HT1080 (cell line): Measurements from ENCODE around the gene PPP2R2C. TPM values are rescaled to one million over a fixed set of nuclear protein-coding genes. Genes with fewer than 3 reads are reported as not detected.

Source experiments
- DNase-seq: peaks from one replicate; pipeline ENCODE4 v3.0.0-alpha.2; 2015; ENCODE audit warnings: low read depth
- total RNA-seq: library from RNA; depleted of rRNA; stranded (reverse); fragments of >200 nt; shearing (Covaris generic); gene quantifications from 2 replicates; pipeline ENCODE4 v1.2.3, GENCODE V29; 2014

Gene PPP2R2C
- total RNA-seq, 1 experiment from 2014 or later: 31.7 TPM

DNA sequence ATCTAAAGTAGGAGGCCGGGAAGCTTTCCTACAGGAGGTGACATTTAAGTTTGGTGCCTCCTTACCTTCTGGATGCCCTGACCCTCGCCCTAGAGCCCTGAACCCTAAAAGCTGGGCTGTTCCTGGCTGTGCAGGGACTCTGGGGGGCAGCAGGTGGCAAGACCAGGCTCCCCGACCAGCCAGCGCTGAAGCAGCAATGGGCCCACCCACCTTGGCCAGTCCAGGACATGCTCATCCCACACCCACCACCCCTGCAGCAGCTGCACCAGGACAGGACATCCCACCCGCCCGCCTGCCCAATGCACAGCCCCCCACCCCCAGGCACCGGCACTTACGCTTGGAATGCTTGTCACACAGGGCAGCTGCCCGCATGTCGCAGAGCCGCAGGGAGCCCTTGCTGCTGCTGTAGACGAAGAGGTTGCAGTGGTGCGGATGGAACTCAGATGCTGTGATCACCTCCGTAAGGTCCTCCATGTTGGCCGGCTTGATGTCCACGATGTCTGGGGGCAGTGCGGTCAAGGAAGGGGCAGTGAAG is 124.8 kb downstream of the PPP2R2C start:
- no peak for DNase-seq

DNA sequence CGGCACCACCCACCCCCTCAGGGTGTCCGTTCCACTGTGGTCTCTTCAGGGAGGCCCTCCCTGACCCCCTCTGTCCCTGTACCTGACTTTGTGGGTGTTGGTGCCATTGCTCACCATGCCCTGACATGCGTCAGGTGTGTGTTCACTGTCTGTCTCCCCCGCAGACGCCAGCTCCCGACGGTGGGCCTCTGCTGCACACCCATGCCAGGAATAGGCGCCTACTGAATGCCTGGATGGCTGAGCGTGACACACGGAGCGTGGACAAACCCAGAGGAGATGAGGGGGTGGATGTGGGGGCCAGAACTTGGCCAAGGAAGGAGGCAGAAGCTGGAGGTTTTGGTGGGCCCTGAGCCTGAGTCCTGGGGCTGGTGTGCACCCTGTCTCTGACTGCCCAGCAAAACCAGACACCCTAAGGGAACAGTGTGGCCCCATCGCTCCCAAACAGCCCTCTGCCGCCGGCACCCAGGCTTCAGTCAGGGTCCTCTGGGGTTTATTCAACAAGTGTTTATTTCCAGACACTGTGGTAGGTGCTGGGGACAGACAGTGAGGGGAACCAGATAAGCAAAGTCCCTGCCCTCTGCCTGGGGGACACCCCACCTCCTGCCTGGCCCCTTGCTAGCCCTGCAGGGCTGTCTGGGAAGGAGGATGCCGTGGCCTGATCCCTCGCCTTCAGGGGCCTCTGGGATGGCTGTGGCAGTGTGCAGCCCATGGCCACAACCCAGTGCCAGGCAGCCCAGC is 125.9 kb downstream of the PPP2R2C start:
- no peak for DNase-seq

DNA sequence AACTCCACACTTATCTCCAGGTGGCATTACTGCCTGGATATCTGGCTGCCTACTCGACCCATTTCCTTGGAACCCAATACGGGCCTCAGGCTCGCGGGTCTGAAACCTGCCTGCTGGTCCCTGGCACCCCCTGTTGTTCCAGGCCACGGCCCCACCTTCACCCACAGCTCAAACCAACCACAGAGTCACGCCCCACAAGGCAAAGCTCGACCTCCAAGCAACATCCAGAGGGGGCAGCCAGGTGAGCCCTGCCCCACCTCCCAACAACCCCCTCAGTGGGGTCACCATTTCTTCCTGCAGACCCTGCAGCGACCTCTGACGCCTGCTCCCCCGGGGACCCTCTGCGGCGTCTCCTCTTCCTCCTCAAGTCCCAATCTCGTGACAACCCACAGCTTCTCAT is 126.5 kb downstream of the PPP2R2C start:
- DNase-seq: no peak

DNA sequence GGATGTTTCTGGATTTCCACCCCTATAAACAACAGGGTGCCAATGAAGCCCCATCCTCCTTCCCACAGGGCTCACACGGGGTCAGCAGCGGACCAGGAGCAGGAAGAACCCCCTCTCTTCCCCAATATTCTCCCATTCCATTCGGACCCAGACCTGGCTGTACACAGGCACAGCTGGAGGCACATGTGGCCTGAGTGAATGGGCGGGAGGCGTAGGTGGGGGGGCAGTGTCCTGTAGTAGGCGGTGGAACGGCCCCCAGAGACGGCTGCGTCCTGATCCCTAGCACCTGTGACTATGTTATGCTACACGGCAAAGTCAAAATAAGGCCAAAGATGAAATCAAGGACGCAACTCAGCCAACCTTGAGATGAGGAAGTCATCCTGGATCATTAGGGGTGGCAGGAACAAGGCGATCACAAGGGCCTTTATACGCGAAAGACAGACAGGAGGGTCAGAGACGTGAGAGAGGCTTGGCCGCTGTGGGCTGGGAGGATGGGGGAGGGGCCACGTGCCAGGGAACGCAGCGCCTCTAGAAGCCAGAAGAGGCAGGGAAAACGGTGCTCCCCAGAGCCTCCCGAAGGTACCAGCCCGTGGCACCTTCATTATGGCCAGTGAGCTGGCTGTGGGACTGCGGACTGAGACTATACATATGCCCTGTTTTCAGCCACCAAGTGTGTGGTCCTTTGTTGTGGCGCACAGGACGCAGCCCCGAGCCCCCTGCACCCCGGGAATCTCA is 127.2 kb downstream of the PPP2R2C start:
- no peak for DNase-seq

DNA sequence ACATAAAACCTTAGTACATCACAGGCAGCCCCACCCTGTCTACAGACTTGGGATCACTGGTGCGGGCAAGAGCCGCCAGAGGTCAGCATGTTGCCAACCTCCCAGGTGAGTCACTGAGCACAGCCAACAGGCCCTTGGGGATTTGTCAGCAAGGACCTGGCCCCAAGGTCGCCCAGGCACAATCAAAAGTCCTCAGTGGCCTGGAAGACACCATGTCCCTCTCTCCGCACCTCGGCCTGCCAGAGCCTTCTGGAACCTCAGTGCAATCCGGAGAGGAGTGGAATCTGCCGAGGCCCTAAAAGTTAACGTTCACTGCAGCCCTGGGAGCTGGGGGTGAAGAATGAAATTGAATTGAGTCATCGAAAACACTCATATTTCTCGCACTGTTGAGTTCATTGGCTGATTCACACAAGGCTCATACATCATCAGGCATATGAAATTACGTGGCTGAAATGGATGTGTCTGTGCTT is 128.4 kb downstream of the PPP2R2C start:
- peak; percentile 91 for DNase-seq

DNA sequence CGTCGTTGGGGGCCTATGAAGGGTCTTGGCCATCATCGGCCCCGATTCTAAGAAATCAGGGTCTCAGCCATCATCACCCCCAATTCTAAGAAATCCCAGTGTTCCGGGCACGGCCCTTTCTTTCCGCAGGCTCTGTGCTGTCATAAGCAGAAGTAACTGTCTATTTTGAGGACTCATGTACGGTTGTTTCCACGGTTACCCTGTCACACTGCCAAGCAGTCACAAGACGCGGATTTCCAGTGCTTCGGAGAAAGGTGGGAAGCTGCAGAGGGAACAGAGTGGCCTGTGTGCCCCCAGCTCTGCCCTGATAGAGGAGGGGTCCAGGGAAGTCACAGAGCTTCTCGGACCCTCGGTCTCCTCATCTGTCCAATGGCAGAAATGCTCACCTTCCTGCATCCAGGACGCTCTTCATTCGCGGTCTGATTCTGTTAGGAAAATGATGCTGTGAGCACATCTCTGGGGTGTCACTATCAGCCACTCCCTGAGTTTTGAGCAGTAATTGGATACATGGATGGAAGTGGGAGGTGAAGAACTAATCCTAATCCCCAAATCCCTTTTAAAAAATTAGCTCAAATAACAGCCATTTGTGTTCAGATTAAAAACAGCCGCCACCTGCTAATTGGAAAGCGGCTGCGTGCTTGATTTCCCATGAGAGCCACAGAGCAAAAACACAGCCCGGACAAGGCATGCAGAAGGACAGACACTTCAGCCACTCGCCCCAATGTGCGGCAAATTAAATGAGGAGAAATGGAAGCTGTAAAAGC is 129.7 kb downstream of the PPP2R2C start:
- no peak for DNase-seq

DNA sequence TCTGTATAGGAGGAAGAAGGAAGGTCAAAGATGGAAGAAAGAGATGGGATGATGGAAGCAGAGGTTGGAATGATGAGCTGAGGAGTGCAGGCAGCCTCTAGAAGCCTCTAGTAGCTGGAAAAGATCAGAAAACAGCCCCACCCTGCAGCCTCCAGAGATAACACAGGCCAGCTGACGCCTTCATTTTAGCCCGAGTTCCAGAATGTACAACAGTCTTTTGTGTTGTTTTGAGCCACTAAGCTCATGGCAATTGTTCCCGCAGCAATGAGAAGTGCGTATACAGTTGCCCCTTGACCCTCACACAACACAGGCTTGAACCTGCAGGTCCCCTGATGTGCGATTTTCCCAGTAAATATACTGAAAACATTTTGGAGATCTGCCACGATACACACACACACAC is 130.7 kb downstream of the PPP2R2C start:
- no peak for DNase-seq

DNA sequence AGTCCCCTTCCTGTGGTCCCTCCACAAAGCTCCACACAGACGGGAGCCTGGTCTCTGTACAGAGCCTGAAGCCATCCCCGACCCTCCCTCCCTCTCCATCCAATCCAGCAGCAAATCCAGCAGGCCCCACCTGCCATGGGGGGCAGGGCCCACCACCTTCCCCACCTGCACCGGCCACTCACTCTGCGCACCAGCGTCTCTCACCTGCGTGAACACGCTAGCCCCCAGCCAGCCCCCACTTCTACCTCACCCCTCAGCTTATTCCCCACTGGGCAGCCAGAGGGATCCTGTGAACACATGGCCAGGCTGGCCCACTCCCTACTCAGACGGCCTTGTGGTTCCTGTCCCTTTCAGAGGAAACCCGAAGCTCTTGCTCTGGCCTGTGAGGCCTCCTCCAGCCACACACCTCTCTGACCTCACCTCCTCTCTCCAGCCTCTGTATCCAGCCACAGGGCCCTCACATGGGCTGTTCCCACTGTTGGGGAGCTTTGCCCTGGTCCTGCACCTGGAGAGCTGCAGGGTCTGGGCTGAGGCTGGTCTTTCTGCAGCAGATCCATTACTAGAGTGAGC is 131.9 kb downstream of the PPP2R2C start:
- no peak for DNase-seq

DNA sequence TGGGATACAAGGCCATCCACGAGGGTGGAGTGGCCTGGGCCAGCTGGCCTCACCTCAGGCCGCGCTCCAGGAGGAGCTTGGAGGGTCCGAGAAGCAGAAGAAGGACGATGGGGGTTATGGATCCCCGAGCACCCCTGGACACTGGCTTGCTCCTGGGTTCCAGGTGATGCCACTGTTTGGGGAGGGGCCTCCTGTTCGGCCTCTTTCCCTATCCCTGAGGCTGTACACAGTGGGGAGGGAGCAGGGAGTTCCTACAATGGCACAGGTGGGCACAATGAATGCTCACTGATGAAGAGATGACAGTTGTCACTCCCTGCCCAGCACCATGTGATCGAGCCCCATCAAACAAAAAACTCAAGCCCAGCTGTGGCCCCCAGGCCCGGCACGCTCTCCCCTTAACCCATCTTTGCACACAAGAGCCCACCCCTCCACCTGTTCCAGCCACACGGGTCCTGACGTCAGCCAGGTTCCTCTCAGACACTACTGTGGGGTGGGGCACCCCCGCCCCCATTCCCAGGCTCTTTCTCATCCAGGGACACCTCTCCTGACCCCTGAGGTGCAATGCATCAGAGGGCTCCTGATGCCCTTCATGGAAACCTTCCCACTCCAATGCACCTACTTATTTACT is 132.5 kb downstream of the PPP2R2C start:
- no peak for DNase-seq

DNA sequence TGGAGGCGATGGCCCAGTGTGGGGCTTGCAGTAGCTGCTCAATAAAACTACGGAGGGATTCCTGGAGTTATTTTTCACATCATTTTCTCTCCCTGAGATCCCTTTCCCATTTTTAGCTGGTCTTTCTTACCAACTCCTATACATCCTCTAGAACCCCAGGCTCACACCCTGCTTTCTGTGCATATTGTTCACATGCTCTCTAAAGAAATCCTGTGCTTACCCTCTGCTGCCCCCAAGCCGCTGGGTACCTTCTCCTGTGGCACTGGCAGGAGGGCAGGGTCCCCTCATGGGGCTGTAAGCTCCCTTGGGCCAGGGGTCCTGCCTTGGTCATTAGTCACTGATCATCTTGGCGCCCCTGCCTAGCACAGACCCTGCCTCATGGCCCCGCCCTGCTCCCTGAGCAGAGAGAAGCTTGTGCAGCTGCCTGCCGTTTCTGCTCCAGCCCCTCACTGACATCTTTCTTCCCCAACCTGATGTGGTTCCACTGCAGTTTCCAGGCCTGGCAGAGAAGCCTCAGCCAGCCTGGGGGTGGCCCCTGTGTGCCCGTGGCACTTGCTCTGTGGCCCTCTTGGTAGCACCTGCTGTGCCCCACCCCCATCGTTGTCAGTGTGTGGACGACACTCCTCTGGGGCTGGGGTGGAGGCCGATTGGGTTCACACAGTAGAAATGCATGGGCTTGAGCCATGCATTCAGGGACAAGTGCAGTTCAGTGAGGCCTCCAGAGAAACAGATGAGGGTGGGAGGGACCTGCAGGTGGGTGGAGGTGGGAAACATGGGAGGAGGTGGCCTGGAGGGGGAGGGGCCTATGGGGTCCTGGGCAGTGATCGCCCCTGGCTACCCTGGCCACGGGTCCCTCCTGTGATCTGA is 133.2 kb downstream of the PPP2R2C start:
- DNase-seq: no peak

DNA sequence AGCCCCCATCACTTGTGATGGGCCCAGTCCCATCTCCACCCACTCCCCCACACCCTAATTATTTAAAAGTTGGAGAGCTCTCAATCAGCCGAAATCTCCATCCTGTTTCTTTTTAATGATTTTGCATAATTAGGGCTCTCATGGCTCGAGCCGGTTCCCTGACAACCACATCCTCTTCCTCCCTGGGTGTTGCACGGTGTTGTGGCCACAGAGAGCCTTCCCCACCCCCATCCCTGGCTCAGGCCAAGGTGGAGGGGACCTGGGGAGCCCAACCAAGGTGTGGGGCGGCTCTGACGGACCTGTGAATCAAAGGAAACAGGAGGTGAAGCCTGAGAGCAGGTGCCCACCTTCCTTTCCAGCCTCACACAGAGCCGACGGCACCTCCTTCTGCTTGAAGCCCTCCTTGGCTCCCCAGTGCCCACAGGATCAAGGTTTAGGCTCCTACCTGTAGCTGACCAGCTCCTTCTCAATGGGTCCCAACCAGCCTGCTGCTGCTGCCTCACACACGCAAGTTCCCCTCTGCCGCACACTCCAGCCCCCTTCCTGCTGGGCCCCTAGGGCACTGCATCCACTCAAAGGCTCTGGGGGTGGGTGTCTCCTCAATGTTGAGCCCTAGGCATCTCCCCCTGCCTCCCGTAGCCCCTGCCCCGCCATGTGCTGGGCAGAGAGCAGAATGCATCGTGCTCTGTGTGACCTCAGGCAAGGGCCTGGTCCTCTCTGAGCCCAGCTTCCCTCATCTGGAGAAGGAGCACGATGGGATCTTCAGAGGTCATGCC is 134.1 kb downstream of the PPP2R2C start:
- DNase-seq: no peak

DNA sequence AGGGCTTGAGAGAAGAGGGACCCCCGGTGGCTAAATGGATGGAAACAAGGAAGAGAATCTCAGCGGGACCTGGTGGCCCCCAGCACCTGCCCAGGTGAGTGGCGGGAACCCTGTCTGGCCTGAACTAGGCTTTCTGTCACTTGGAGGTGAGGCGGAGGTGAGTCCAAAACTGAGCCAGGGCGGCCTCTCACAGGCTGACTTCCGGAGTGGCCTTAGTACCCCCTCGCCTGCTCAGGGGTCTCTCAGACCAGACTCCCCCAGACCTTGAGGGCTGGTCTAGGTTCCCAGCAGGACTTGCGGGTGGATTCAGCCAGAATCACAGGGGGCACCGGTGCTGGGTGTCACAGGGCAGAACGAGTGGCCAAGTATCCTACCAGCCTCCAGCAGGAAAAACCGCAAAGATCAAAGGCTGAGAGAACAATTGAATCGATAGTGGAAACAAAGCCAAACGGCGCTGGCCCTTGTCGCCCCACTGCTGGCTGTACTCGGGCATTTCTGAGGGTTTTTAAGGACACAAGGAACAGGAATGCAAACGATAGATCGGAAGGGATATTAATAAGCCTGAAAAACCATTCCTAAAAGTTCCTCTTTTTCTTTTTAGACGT is 135.0 kb downstream of the PPP2R2C start:
- DNase-seq: no peak

DNA sequence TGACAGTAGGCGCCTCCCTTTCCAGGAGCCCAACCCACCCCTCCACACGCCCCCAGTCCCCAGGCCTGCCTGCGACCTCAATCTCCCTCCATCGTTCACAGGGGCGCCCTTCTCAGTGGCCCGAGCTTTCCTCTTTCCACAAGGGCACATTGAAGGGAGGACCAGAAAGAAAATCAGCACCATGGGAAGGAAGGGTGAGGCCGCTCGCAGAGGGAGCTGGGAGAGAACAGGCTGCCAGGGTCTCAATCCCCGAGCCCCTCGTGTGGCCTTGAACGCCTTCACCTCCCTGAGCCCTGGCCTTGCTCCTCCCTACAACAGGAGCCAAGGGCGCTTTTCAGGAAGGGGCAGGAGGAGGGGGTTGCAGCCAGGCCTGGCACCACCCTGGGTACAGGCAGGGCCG is 136.2 kb downstream of the PPP2R2C start:
- DNase-seq: no peak

DNA sequence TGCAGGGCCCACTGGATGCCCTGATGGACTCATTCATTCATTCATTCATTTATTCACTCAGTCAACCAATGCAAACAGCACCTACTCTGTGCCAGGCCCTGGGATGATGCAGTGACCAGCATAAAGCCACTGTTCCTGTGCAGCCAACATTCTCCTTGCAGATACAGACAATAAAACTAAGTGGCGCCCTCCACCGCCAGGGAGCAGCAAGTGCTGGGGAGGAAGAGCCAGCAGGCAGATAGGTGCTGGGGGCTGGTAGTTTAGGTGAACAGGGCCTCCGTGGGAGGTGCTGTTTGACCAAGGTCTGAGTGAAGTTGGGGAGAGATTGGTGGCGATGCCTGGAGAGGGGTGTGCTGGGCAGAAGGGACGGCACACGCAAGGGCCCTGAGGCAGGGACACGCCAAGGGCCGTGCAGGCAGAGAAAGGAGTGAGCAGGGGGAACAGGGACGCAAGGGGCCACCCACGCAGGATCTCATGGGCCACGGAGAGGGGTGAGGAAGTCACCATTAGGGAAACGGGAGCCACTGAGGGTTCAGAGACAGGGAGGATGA is 137.3 kb downstream of the PPP2R2C start:
- DNase-seq: no peak

DNA sequence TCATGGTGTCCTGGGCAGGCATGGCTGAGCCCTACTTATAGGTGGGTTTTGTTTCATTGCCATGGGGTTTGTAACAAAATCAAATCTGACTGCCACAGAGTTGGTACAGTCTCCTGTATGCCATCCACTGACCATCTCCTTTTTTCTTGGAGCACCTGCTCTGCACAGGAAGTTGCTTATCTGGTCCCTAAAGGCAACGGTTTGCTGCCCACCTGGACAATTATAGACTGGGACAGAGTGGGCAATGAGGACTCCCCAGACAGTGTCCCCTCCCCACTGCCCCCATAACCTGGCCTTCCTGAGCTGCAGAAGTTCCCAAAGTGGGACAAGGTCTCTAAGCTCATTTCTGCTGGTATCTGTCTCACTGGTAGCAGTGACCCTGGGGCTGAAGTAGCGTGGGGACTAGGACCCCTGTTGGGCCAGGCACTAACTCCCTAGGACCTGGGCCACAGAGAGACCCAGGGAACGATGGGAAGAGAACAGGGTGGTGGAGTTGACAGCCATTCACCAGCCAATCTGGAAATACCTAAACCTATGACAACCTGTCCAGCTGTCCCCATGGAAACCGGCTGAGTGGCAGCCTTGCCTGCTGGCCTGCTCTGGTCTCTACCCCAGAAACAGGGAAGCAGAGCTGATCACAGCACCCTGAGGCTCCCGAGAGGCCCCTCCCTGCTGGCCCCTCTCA is 138.1 kb downstream of the PPP2R2C start:
- DNase-seq: no peak

DNA sequence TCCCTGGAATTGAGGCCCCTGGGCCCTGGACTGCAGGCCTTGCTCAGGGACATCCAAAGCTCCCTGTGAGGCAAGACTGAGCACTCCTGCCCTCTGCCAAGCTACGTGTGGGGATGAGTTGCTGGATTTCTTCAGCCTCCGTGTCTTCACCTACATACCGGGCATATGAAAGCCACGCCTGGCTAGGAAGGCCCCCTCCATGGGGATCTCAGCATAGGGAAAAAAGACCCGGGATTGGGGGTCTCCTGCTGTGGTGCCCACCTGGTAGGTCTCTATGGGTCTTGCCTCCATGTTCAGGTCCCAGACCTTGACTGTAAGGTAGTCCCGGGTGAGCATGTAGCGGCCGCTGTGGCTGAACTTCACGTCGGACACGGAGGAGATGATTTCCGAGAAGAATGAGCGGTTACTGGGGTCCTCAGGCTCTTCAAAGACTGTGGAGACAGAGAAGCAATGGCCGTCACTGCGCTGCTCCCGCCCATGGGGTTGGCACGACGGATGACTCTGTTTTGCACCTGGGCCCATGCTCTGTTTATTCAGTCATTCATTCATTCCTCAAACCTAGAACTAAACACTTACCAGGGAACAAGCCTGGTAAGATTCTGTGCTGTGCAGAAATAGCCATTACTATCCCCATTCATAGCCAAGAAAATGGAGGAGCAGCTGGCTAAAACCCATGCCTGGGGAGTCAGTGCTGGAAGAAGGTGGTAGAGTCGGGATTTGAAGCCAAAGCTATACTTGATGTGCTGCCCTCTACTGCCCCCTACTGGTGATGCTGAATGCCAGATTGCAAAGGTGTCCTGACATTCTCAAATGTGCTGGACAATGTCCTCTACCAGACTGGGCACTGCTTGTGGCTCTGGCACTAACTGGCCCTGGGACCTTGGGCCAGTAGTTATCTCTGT is 138.9 kb downstream of the PPP2R2C start:
- DNase-seq: no peak

DNA sequence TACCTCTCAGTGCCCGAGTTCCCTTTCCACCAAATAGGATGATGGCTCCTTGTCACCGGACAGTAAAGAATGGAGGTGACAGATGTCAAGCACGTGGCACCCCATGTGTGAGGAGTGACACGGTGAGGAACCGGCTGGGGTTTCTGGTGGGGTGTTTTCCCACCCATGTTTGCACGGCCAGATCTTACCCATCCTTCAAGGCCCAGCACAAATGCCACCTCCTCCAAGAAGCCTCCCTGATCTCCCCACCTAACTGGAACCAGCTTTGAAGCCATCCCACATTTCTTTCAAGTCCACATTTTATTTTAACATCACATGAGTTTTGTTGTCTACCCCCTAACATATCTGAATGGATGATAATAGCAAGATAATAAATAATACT is 139.8 kb downstream of the PPP2R2C start:
- DNase-seq: no peak
